HG03378 (cell line): ENCODE data around the gene GFI1B.
"Not testable (repeated sequence)": the region's sequence is repeated elsewhere in the genome, so short reads cannot be mapped to it uniquely, and the experiment has no call there.

ENCODE experiments used
- ATAC-seq: cut with Tn5 transposase; IDR thresholded peaks from one replicate; pipeline ENCODE4 v1.9.1; 2021; ENCODE audit warnings: mild to moderate bottlenecking, moderate library complexity; ENCODE audit not compliant: unreplicated experiment

Gene GFI1B

DNA sequence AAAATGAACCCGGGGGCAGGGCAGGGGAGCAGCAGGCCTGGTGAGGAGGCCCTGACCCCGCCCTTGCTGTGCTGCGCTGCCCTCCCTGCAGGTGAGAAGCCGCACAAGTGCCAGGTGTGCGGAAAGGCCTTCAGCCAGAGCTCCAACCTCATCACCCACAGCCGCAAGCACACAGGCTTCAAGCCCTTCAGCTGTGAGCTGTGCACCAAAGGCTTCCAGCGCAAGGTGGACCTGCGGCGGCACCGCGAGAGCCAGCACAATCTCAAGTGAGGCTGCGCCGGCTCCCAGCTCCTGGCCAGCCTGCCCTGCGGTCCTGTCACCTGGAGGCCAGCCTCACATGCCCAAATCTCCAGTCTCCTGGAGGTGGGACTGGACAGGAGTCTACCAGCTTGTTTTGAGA, 12.3 kb downstream of the GFI1B start:
- ATAC-seq = no peak

DNA sequence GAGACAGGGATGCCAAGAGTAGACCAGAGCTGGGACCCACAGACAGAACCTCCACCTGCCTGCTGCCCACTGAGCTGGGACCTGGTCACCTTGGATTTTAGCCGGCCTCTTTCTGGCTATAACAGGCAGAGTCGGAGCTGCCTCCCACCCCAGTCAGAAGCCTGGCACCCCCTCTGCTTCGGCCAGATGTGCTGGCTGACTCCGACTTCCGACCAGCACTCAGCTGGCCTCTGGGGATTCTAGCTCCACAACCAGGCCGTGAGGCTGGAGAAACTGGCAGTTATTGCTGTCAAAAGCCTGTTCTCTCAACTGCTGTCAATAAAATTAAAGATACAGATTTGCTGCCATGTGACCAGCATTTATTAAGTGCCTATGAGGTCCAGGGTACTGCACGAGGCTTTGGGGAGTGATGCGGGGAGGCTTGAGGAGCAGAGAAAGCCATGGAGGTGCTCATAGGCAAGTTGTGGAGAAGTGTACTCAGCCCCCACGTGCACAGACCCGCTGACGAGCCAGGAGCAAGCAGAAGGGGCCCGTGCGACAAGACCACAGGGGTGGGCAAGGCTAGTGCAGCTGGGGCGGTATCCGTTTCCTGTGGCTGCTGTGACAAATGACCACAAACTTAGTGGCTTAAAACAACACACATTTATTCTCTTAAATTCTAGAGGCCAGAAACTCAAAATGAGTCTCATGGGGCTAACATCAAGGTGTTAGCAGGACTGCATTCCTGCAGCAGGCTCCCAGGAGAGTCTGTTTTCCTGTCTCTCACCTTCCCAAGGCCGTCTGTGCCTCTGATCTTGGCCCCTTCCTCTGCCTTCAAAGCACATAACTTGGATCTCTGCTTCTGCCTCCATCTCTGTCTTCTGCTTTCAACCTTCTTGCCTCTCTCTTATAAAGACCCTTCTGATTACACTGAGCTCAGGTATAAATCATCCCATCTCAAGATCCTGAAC, 13.1 kb downstream of the GFI1B start:
- ATAC-seq = no peak

DNA sequence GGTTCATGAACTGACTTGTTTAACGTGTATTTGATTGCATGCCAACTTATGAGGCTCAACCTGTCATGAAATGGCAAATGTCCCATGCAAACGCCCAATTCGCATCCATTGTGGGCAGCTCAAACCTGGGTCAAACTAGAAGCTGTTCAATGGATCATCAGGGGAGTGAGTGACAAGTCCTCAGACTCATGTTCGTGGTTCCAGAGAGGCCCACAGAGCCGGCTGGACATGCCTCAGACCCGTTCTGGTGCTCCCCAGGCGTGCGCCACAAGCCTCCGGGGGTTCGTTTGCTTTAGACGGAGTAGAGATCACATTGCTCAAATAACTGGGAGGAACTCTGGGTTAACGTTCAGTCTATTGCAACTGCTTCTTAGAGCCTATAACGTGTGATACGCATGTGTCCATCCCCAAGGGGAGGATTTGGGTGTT, 15.0 kb downstream of the GFI1B start:
- ATAC-seq = no peak

DNA sequence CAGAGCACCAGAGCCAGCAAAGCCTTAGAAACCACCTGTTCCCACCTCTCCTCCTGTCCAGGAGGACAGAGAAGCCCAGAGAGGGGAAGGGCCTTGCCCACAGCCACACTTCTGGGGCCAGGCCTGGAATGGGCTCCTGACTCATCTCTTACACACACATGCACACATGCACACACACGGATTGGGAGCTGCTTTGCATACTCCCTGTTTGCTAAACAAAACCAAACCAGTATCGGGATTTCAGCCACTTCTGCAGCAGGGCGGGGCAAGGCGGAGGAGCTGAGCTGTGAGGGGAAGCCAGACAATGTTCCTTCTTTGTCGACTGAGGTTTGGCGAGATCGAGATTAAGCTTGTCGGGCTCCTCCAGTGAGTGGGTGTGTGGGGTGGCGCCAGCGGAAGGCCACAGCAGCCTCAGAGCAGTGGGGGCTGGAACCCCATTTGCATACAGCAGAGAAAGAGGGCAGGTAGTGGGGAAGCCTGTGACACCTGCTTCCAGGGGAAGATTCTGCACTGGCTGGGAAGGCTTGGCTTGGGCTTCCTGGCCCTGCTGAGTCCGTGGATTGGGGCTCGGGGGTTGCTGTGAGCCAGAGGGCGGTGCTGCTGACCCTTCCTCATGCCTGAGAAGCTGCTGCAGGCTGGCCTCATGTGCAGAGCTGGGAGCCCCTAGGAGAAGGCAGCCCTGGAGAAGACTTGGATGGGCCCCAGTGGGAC, 16.1 kb downstream of the GFI1B start:
- no peak for ATAC-seq

DNA sequence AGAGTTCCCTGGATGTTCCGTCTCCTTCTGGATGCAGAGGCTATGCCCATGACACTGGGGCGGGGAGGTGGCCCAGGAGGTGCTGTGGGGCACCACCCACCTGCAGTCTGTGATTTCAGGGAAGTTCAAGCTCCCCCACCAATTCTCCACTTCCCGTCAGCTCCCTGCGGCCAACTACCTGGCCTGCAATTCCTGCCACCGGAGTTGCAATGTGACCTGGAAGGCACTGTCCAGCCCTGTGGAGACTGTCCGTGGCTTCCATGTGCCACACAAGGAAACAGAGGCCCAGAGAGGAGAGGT, 16.6 kb downstream of the GFI1B start:
- ATAC-seq = no peak

DNA sequence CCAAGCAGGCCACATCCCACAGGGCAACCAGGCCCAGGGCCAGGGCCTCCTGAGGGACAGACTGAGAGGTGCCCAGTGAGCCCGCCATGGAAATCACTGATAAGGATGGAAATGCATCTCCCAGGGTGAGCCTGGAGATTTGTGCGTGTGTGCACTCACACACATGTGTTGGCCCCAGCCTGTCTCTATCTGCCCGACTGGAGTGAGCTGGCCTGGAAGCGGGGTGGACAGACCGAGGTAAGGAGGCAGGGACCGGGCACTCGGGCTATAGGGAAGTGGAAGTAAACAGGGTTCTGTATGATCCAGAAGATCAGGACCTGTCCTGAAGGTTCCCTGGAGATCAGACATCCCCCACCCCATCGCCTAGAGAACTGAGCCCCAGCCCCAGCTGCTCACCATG, 17.4 kb downstream of the GFI1B start:
- no peak for ATAC-seq

DNA sequence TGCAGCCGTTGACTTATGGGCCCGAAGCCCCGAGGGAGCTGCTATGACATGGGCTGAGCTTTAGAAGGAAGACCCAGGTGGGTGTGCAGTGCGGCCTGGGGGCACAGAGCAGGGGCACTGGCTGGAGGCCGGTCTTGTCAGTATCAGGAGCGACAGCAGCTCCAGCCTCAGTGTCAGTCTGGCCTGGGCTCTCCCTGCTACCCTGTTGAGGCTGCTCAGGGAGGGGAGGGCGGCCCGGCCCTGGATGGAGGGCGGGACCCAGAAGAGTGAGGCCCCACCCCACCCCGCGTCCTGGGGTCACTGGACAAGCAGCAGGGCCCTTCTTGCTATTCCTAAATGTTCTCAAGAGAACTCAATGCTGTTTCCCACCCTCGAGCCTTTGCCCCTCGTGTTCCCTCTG, 18.0 kb downstream of the GFI1B start:
- ATAC-seq = no peak

DNA sequence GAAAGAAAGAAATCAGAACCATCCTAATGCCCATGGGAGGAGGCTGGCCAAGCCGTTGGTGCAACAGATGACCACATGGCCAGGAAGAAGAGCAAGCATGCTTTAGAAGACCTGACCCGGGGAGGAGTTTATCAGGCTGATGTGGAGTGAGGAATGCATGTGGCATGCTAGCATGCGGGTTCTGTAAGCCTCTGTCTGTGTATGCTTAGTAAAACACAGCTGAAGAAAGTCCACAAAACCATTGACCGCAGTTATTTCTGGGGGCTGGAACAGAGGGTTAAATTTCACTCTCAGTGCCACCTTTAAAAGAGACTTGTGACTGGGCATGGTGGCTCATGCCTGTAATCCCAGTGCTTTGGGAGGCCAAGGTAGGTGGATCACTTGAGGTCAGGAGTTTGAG, 19.1 kb downstream of the GFI1B start:
- no peak for ATAC-seq

DNA sequence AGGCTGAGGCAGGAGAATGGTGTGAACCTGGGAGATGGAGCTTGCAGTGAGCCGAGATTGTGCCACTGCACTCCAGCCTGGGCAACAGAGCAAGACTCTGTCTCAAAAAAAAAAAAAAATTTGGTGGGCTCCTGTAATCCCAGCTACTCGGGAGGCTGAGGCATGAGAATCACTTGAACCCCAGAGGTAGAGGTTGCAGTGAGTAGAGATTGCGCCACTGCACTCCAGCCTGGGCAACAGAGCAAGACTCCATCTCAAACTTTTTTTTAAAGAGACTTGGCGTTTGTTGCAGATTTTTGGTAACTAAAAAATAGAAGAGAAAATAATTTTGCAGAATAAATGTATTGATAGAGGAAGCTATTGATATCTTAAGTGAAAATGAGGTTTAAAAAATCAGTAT, 19.7 kb downstream of the GFI1B start:
- not testable (repeated sequence) for ATAC-seq

DNA sequence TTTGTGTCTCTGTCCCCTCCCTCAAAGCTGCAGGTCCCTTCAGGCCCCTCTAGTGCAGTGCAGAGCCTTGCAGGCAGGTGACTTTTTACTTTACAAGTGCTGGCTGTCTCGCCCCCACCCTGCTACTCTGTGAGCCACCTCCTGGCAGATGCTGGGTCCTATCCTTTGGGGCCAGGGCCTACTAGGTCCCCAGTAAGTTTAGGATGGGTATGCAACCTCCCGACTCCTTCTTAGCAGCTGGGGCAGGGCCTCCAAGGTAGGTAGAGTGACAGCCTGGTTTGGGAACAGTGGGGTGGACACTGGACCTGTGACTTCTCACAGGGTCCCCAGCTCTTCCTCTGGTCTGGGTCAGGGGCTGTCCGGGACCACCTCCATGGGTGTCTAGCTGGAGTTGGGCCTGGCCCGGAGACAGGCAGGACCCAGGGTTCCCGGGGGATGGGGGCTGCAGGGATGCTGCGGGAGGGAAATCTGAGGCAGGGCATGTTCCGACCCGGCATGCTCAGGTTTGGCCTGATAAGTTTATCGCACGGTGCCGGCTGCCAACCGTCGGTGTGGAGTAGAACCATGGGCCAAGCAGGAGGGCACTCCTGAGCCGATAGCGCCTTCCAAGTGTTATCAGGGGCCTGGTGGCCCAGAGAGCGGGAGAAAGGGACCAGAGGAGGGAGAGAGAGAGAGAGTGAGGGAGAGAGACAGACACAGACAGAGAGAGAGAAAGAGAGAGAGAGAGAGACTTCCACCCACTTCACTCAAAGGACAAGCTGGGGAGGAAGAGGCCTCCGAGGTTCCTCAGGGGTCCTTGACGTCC, 20.5 kb downstream of the GFI1B start:
- ATAC-seq = no peak

DNA sequence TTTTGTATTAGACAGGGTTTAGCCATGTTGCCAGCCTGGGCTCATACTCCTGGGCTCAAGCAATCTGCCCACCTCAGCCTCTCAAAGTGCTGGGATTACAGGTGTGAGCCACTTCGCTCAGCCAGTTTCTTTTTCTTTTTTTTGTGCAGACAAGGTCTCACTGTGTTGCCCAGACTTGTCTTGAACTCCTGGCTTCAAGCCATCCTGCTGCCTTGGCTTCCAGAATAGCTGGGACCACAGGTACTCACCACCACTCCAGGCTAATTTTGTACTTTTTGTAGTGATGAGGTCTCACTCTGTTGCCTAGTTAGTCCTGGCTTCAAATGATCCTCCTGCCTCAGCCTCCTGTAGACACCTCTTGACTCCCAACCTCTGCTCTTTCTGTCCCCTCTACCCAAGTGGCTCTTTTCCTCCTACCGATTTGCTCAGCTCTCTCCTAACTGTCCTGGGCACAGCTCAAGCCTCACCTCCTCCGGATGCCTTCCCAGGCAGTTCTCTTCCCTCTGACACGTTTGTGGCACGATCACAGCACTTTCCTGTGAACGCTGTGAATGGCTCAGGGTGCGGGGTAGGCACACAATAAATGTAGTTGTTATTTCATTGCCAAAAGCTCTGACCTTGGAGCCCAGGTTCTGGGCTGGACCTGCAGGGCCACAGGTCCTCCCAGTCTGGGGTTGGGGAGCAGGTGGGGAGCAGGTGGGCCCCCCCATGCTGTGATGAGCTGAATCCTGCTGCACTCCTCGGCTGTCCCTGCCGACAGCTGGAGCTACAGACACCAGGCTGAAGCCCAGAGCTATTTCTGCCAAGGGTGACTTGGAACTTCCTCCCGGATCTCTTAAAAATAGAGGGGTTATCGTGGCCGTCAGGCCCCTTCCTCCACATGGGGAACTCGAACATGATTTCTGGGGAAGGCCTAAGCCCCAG, 23.9 kb downstream of the GFI1B start:
- ATAC-seq = no peak

DNA sequence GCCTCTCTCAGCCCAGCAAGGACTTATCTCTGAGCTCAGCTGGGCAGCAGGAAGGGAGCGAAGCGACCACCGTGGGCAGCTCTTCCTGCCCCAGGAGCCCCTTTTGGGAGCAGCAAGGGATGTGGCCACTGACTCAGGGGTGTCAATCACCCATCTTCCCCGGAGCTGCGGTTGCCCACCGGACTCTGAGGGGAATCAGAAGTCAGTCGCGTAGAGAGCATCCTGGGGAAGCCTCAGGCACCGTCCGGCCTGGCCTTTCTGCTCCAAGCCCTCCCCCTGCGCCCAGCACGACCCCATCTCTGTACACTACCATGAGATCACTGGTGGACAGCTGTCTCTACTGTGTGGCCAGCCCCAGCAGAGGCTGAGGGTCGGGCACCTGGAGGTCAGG, 24.6 kb downstream of the GFI1B start:
- ATAC-seq = no peak

DNA sequence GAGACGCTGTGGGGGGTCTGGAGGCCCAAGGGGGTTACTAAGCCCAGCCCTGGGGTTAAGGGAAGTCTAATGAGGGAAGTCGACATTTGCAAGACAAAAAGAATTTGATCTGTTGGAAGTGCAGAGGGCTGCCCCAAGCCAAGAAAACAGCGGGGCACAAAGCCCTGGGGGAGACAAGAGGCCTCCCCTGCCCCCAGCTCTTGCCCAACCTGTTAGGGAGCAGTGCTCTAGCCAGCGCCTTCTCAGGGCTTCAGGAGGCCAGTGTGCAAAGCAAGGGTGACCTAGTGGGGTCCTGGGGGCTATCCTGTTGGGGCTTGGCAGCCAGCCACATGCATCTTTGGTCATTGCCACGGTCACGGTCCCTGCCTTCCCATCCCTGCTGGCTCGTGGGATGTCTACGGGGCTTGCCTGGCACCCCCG, 25.2 kb downstream of the GFI1B start:
- ATAC-seq = no peak

DNA sequence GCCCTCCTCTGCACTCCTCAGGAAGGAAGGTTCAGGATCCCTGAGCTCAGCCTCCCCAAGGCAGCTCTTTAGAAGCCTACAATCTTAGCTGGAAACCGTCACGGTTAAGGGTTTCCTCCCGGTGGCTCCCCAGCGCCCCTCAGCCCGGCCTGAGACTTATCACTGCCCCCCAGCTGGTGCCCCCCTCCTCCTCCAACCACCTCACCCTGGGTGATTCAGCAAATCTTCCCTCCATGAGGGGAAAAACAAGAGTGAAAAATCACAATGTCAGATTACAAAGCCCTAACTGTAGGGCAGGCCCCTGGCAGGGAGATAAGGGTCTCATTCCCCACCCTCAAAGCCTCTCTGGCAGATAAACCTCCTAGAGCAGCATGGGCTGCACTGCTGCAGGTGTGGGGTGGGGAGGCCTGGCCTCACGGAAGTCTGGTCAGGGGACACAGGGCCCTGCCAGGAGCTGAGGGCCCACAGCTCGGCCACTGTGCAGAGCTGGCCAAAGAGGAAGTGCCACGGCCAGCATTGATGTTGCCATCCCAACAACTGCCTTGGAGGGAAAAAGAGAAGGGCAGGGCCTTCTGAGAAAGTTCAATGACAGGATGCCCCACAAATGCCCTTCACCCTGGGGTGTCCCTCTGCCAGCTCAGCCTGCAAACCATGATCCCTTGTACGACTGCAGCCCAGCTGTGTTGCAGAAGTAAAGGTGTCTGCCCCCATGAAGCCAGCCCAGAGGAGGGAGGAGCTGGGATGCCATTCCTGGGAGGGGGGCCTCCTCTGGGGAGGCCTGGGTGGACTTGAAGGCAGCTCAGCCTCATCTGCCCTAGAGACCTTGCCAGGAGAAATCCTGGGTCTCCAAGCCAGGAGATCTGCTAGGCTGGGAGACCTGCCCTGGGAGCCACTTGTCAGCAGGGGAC, 25.9 kb downstream of the GFI1B start:
- no peak for ATAC-seq

DNA sequence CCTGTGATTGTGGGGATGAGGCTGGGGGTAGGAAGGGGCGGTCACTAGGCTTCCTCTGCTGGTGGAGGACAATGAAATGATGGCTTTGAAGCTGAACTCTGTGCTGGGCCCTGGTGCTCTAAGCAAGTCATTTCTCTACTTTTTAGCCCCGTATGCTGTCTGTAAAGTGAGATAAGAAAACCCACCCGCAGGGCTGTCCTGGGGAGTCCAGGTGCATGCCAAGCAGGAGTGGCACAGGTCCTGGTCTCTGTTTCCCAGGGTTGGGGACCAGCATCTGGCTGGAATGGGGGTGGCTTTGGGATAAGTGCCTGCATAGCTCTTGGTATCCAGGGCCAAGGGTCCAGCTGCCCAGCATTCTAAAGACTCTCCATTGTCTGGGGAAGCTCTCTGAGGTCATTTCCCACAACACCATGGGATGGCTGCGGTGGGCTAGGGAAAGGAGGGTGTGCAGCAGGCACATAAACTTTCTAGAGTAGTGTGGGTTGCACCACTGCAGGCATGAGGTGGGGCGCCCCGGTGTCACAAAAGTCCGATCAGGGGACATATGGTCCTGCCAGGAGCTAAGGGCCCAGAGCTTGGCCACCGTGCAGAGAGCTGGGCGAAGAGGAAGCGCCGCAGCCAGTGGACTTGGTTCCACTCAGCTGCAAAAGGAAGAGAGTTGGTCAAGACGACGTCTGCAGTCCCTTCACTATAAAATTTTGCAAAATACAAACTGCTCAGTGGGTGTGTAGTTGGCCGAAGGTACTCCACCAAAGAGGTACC, 26.7 kb downstream of the GFI1B start:
- no peak for ATAC-seq

DNA sequence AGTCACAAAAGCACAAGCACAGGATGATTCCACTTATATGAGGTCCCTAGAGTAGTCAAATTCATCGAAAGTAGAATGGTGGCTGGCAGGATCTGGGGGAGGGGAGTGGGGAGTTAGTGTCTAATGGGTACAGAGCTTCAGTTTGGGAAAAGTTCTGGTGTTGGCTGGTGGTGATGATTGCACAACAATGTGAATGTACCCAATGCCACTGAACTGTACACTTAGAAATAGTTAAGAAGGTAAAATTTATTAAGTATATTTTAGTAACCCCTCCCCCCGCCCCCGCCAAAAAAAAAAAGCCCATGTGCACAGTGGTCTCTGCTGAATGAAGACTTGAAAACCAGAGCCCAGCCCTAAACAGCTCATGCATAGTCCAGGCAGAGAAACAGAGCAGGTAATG, 27.5 kb downstream of the GFI1B start:
- no peak for ATAC-seq

DNA sequence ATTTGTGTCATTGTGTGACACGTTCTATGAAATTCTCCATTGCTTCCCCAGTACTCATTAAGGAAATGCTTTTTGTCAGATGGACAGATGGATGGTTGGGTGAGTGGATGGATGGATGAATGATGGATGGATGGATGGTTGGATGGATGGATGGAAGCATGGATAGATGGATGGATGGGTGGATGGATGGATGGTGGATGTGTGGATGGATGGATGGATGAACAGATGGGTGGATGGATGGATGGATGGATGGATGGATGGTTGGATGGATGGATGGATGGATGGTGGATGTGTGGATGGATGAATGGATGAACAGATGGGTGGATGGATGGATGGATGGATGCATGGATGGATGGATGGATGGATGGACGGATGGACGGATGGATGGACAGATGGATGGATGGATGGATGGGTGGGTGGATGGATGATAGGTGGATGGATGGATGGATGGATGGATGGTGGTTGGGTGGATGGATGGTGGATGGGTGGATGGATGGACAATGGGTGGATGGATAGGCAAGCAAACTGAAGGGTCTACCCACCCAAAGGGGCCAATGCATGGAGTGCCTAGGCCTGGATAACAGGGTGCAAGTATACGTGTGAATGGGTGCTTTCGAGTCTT, 28.3 kb downstream of the GFI1B start:
- ATAC-seq = no peak

DNA sequence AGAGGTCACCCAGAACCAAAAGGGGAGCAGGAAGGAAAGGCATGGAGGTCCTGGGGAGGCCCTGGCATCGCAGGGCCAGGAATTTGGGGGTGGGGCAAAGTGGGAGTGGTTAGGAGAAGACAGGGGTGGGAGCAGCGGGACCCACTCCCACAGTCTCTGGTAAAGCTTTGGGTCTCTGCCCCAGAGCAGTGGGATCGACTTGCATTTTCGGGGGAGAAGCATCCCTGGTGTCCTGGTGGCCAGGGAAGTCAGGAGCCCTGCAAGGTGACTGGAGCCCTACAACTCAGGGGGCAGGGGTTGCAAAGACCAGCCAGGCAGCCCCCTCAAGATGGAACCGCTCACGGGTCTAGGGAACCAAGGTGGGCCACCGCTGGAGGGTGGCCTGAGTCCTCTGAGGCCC, 29.9 kb downstream of the GFI1B start:
- no peak for ATAC-seq
